Mucosa of rectum (tissue), 2 donors: ENCODE data around the gene EFCAB11.

Experiments
- H3K27ac ChIP-seq, 2 donors: one replicate each; pipeline ENCODE4 v1.7.0; 2013; ENCODE audit warnings: inconsistent platforms in 2 of 2, low read depth in 2 of 2, low read length in 2 of 2
- H3K27me3 ChIP-seq, 2 donors: one replicate each; pipeline ENCODE4 v1.7.0; 2013; ENCODE audit warnings: low read length in 2 of 2; ENCODE audit not compliant: control insufficient read depth in 2 of 2, insufficient read depth in 2 of 2
- H3K36me3 ChIP-seq, 2 donors: one replicate each; pipeline ENCODE4 v1.7.0; 2013; ENCODE audit warnings: low read length in 2 of 2; ENCODE audit not compliant: control insufficient read depth in 2 of 2, insufficient read depth in 2 of 2
- H3K4me1 ChIP-seq, 2 donors: one replicate each; pipeline ENCODE4 v1.7.0; 2013; ENCODE audit warnings: low read length in 2 of 2, mild to moderate bottlenecking in 1 of 2; ENCODE audit not compliant: control insufficient read depth in 2 of 2, insufficient read depth in 2 of 2
- H3K4me3 ChIP-seq, 2 donors: one replicate each; pipeline ENCODE4 v1.7.0; 2013; ENCODE audit warnings: low read length in 2 of 2
- H3K9ac ChIP-seq, 2 donors: one replicate each; pipeline ENCODE4 v1.7.0; 2013; ENCODE audit warnings: low read length in 2 of 2, low read depth in 1 of 2, mild to moderate bottlenecking in 1 of 2
- H3K9me3 ChIP-seq, 2 donors: one replicate each; pipeline ENCODE4 v1.7.0; 2013; ENCODE audit warnings: low read length in 2 of 2; ENCODE audit not compliant: control insufficient read depth in 2 of 2
- donor health status: healthy.
- donor health status: Normal muscosa, but diverticular disease.

EFCAB11 gene

DNA sequence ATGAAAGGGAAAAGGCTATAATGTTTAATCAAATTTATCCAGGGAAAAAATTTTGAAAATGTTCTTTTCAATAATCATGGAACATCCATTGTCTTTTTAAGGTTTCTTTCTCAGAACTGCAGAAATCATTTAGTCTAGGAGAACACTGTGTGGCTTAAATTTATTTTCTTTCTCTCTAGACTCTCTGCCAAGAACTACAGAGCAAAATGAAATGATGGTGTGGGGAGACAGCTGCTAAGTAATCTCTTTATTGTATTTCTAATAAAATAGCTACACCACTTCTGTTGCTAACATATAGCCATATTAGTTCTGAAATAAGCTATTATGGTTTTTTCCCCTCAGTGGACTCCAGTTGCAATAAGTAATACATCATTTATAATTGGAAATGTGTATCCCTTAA lies 120.9 kb downstream of the EFCAB11 start:
- Histone ChIP-seq H3K4me1 (no peaks in the 10 kb centered on the region), H3K9me3 (no peaks in the 10 kb centered on the region), H3K4me3 (no peak overlapping the region), H3K36me3 (peaks cover 0 to 2% of the 10 kb centered on the region in 2 donors), H3K27ac (no peak overlapping the region), H3K9ac (no peak overlapping the region), H3K27me3 (no peaks in the 10 kb centered on the region)

DNA sequence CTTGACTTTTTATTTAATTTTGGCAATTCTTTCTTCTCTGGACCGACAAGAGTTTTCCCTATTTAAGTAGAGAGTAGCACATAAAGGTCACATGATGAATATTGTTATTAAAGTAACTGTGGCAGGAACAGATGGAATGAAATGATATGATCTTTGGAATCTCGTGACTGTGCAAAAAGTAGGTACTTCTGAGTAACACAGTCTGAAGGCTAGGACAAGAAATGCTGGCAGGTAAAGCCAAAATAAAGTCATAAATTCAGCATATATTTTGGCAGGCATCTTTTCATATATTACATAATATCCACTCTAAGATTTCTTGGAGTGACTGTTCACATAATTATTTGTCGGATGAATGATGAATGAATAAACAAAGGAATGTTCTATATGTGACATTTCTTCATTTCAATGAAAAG lies 121.4 kb downstream of the EFCAB11 start:
- Histone ChIP-seq H3K4me1 (no peaks in the 10 kb centered on the region), H3K9ac (no peak overlapping the region), H3K36me3 (peaks cover 0 to 2% of the 10 kb centered on the region in 2 donors), H3K9me3 (no peaks in the 10 kb centered on the region), H3K27me3 (no peaks in the 10 kb centered on the region), H3K4me3 (no peak overlapping the region), H3K27ac (no peak overlapping the region)

DNA sequence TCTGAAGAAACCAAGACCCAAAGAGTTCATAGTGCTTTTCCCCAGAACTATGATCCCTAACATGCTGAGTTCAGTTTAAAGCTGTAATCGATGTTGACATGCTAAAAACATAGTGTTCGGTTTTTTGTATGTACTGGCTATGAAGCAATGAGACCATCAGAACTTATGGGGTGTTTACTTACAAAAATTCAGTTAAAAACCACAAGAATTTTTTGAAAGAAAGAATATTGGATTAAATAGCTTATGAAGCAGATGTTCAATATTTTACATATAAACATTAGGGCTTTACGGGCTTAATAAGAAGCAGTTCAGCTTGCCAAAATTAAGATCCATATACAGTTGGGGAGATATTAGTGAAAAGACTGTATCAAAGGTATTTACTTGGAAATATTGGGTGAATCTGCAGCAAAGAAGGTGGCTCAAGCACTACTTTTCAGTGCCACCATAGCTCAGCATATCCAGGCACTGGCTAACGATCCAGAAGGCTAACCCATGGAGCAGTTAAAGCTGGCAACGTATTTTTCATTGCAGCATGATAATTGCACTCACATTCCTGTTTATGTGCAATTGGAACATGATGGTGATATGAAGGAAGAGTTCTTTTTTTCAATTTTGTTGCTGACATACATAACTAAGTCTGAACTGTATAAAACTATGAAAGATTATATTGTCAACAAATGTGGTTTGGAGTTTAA lies 125.9 kb downstream of the EFCAB11 start:
- Histone ChIP-seq H3K27me3 (no peaks in the 10 kb centered on the region), H3K9me3 (no peaks in the 10 kb centered on the region), H3K4me1 (no peaks in the 10 kb centered on the region), H3K4me3 (no peak overlapping the region), H3K36me3 (no peaks in the 10 kb centered on the region), H3K9ac (no peak overlapping the region), H3K27ac (no peak overlapping the region)

DNA sequence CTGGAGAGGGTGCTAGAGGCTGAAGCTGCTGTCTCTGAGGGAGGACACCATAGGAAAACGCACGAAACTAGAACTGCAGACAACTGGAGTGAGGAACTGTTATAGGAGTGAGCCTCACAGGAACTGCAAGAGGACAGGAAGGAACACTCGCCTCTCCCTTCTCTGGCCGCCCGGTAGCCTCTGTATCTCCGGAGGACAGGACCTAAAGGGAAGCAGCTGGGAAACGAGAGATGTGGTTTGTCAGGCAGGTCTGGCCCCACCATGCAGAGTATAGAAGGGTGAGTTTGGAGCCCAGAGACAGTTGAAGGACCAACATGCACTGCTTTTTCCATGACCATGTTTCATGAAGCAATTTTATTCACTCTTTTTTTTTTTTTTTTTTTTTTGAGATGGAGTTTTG lies 127.3 kb downstream of the EFCAB11 start:
- Histone ChIP-seq H3K36me3 (no peaks in the 10 kb centered on the region), H3K27ac (no peak overlapping the region), H3K9ac (no peak overlapping the region), H3K9me3 (no peaks in the 10 kb centered on the region), H3K4me1 (no peaks in the 10 kb centered on the region), H3K27me3 (no peaks in the 10 kb centered on the region), H3K4me3 (no peak overlapping the region)

DNA sequence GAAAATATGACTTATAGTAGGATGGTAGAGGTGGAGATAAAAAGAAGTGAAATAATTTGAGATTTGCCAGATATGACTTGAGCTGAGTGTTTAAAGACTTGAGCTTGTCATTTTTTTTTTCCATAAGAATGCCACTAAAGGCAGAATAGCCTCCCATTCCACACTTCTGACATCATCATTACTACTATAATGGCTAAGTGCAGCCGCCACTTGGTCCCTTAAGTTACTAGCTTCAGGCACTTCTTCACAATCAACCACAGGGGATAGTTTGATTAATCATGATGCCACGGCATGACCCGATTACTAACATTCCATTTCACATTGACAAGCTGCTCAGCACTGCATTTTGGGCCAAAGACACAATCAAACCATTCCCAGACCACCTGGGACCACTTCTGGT lies 127.9 kb downstream of the EFCAB11 start:
- H3K9ac ChIP-seq: no peak overlapping the region
- no peak overlapping the region for H3K27ac ChIP-seq
- H3K36me3 ChIP-seq: no peaks in the 10 kb centered on the region
- no peaks in the 10 kb centered on the region for H3K27me3 ChIP-seq
- no peaks in the 10 kb centered on the region for H3K9me3 ChIP-seq
- no peak overlapping the region for H3K4me3 ChIP-seq
- H3K4me1 ChIP-seq: no peaks in the 10 kb centered on the region

DNA sequence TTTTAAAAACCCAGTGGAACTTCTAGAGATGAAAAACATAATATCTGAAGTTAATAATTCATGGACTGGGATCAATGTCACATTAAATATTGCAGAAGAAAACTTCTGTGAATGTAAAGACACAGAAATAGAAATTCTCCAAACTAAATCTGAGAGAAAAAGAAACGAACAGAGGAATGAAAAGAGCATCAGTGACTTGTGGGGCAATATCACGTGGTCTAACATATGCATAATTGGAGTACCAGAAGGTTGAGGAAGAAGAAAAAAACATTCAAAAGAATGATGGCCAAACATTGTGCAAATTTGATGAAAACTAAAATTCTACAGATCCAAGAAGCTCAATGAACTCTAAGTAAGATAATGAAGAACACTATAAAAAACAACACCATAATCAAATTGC lies 130.8 kb downstream of the EFCAB11 start:
- Histone ChIP-seq H3K4me1 (no peaks in the 10 kb centered on the region), H3K9ac (no peak overlapping the region), H3K27me3 (no peaks in the 10 kb centered on the region), H3K27ac (no peak overlapping the region), H3K4me3 (no peak overlapping the region), H3K36me3 (no peaks in the 10 kb centered on the region), H3K9me3 (no peaks in the 10 kb centered on the region)

DNA sequence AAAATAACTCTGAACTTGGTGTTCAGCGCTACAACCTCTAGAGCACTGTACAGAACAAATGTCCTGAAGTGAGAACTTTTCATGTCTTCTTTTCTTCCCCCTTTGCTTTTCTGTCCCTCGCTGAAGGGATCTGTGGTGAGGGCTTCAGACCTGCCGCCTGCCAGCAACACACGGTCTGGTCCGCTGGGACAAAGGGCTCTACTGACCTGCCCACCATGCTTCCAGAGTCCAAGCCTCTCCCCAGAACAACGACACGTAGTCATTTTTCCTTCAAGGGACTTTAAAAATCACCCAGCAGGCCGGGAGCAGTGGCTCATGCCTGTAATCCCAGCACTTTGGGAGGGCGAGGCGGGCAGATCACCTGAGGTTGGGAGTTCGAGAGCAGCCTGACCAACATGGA lies 140.4 kb downstream of the EFCAB11 start:
- no peak overlapping the region for H3K9ac ChIP-seq
- no peak overlapping the region for H3K4me3 ChIP-seq
- no peaks in the 10 kb centered on the region for H3K27me3 ChIP-seq
- H3K9me3 ChIP-seq: no peaks in the 10 kb centered on the region
- H3K27ac ChIP-seq: no peak overlapping the region
- H3K36me3 ChIP-seq: no peaks in the 10 kb centered on the region
- H3K4me1 ChIP-seq: no peaks in the 10 kb centered on the region

DNA sequence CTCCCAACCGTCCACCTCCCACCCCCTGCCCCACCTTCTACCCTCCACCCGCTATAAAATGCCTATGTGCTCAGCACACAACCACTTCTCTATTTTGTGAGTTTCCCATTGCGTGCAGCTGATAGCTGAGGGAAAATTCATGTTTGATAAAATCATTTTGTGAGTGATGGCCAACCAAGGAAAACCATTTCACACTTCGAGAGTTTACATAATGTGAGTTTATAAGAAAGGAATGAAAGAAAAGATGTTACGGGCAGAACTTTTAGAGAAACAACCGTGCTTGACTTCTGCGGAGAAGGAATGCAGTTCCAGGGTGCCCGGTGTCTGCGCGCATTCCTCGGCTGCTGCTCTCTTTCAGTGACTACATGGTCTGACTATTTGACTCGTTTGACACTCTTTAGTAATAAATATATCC lies 140.9 kb downstream of the EFCAB11 start:
- H3K9me3 ChIP-seq: no peaks in the 10 kb centered on the region
- H3K36me3 ChIP-seq: no peaks in the 10 kb centered on the region
- H3K27ac ChIP-seq: no peak overlapping the region
- H3K27me3 ChIP-seq: no peaks in the 10 kb centered on the region
- H3K9ac ChIP-seq: no peak overlapping the region
- no peak overlapping the region for H3K4me3 ChIP-seq
- no peaks in the 10 kb centered on the region for H3K4me1 ChIP-seq

DNA sequence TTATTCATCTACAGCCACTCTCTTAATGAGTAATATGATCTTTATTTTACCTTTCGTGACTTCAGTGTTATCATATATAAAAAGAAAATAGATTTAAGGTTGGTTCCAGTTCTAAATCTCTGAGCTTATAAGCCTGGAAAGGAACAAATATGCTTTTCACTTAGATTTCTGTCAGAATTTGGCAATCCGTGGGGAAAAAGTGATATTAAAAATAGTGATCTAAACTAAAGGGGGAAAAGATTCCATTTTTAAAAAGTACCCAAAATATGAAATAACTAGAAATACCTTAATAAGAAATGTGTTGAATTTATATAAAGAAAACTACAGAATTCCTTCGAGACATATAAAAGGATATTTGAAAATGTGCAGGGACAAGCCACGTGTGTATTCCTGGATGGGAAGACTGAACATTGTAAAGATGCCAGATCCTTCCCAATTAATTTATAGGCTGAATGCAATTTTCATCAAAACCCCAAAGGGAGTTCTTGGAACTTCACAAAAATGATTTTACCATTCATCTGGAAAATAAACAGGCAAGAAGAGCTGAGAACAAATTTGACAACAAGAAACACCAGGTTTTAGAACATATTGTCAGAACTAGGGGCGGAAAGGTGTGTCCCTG lies 142.5 kb downstream of the EFCAB11 start:
- Histone ChIP-seq H3K9me3 (no peaks in the 10 kb centered on the region), H3K4me3 (no peak overlapping the region), H3K27me3 (no peaks in the 10 kb centered on the region), H3K4me1 (no peaks in the 10 kb centered on the region), H3K27ac (no peak overlapping the region), H3K36me3 (no peaks in the 10 kb centered on the region), H3K9ac (no peak overlapping the region)

DNA sequence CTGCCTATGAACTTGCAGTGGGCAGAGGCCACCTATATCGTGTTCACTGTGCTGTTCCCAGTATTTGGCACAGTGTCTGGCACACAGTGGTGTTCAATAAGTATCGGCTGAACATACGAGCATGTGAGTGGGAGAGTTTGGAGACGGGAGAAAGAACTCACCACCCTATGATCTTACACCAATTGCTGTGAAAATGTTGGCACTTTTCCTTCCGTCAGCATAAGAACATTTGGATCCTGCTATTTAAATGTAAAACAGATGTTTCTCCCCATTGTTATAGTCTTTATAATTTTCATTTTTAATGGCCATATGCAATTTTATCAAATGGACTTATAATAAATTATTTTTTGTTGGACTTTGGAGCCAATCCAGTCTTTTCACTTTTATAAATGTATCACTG lies 144.4 kb downstream of the EFCAB11 start:
- Histone ChIP-seq H3K36me3 (no peaks in the 10 kb centered on the region), H3K4me3 (no peak overlapping the region), H3K4me1 (no peaks in the 10 kb centered on the region), H3K27ac (no peak overlapping the region), H3K27me3 (no peaks in the 10 kb centered on the region), H3K9ac (no peak overlapping the region), H3K9me3 (no peaks in the 10 kb centered on the region)
